Endothelial cell of hepatic sinusoid (primary cell): ENCODE results near the gene S100A14.

Experiments used
- in situ Hi-C: cut with HindIII; loops from 2 replicates; pipeline ENCODE4 v1.10.0; 2017; ENCODE audit warnings: low sequenced_read_pairs

Gene S100A14

DNA sequence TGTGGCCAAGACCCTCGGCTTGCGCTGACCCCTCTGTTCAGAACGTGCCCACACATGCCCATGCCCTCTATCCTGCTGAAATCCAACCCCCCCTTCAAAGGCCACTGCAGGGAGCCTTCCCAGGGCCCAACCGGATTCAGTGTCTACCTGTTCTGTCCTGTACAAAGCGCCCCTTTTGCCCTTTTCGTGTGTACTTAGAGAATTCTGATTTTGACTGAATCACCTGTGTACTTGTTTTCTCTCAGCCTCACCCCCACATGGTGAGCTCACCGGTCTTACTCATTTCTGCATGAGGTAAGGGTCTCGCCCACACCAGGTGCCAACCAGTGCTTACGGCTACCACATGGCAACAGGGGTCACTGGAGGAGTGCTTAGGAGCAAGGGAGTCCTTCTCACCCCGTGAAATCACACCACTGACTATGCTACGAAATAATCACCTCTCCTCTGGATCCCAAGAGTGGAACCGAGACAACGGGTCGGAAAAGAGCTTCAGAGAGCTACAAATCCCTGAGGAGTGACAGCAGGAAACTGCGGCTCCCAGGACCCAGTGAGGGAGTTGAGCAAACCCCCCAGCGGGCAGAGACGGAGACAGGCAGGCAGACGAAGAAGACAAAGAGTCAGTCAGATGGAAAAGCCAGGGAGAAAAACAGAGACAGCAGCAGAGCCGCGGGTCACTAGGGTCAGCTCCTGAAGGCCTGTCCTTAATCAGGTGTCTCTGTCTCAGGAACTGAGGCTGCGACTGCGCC lies 48.3 kb downstream of the S100A14 start:
- in situ Hi-C loops, result no loop called here

DNA sequence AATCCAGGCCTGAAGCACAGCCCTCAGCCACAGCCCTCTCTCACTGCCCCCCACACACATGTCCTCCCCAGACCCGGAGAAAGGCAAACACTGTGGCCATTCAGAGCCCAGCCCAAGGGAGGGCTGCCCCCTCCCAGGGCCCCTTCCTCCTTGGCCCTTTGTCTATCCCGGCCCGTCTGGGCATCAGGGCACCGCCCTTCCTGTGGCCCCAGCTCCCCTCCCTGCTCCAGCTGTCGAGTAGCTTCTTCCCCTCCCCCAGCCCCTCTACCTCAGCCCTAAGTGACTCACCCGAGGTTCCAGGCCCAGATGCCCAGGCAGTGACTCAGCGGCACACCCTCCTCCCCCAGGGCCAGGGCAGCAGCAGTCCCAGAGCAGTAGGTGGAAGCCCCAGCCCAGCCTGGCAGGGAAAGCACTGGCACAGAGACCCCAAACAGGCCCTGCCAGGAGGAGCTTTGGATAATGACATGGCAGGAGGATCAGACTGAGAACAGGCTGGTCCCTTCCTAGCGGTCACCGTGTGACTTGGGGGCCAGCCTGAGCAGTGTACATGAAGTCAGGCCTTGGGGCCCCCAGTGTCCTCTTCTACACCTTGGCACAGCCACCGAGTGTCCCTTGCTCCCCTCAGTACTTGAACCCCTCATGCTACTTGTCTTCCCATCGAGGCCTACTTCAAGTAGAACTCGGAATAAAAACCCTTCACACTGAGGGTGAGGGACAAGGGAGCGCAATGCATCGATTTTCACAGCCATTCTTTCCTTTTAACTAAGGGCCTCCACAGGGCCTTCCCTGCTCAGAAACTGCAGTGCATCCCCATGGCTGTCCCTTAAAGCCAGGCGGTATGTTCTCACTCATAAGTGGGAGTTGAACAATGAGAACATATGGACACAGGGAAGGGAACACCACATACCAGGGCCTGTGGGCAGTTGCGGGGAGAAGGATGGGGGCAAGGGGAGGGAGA lies 49.4 kb downstream of the S100A14 start:
- in situ Hi-C loops, result no loop called here

DNA sequence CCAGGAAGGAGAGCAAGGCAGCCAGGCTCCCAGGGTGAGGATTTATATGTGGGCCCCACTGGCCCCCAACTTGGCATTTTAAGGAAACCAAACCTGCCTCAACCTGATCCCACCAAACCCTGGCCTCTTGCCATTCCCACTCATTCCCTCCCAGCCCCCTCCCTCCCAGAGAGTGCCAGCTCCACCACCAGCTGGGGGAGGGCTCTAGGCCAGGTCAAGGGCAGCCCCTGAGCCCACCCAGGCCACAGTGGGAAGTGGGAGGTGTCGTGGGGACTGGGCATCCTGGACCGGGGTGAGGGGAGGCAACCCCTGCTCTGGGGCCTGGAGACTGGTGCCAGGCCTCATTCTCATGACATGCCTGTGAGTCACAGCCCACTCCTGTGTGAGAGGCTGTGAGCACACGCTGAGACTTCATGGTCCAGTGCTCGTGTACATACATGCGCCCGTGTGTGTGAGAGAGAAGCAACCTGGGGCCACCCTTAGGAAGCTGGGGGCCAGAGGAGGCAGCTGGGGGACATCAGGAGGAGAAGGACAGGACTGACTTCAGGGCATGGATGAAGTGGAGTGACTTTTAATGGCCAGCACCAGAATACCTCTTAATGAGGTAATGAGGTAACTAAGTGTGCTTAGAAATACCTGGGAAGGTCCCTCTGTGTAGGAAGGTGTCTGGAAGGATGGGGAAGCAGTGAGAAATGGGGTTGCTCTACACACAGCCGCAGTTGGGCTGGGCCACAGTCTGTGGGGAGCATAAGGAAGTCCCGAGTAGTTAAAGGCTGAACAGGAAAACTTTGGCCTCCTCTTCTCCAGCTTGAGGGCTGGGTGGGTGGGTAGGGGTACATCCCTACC lies 50.4 kb downstream of the S100A14 start, which contains the start of gene S100A2:
S100A2 (minus strand) TSS at position 316 of the 846 bp plus-strand sequence. CDS start 1,967 bp downstream, outside the sequence.
- in situ Hi-C loops, result no loop called here
